AG04450 (cell line): ENCODE measurements around the gene DNM3. TPM values are rescaled to one million over a fixed set of nuclear protein-coding genes. Genes with fewer than 3 reads are reported as not detected.
"Not testable (repeated sequence)": the region's sequence is repeated elsewhere in the genome, so short reads cannot be mapped to it uniquely, and the experiment has no call there.

Experiments used
- CTCF ChIA-PET: fragments of 300-600, 350-600 bp; formaldehyde crosslinking; extraction: SDS; loops from one replicate; lab custom pipeline; 2022; ENCODE audit warnings: antibody characterized with exemption, inconsistent platforms; lab: Charles Lee
- POLR2A ChIA-PET: fragments of 350-600 bp; formaldehyde crosslinking; extraction: SDS; loops from one replicate; lab custom pipeline; 2021; ENCODE audit warnings: antibody characterized with exemption, inconsistent platforms; lab: Yijun Ruan, JAX
- DNase-seq: peaks from one replicate; pipeline ENCODE4 v3.0.0-alpha.2; 2011; ENCODE audit warnings: low read depth, low spot score
- H3K27ac ChIP-seq: one replicate; pipeline ENCODE4 v1.5.1; 2012; ENCODE audit warnings: low read depth, low read length, control low read depth
- H3K27me3 ChIP-seq: one replicate; pipeline ENCODE4 v1.6.0; 2012; ENCODE audit warnings: low read length; ENCODE audit not compliant: control insufficient read depth, insufficient read depth
- H3K4me3 ChIP-seq: 2 replicates; pipeline ENCODE4 v1.5.1; 2011; ENCODE audit warnings: mild to moderate bottlenecking, low read depth, low read length, control low read depth
- H3K9me3 ChIP-seq: 2 replicates; pipeline ENCODE4 v1.5.1; 2012; ENCODE audit warnings: low read length; ENCODE audit not compliant: control insufficient read depth, insufficient read depth
- polyA plus RNA-seq: library from polyadenylated mRNA; depleted of rRNA; stranded (reverse); fragments of >200 nt; gene quantifications from 2 replicates; pipeline ENCODE4 v1.2.3, GENCODE V29; 2011
- TF ChIP-seq, protein P1 (sequence below): IDR thresholded peaks from 2 replicates; pipeline ENCODE4 v1.5.1; 2011; ENCODE audit warnings: low read depth, low read length, control low read depth, inconsistent platforms

The DNM3 gene
- polyA plus RNA-seq, 1 experiment: 0.37 TPM

DNA sequence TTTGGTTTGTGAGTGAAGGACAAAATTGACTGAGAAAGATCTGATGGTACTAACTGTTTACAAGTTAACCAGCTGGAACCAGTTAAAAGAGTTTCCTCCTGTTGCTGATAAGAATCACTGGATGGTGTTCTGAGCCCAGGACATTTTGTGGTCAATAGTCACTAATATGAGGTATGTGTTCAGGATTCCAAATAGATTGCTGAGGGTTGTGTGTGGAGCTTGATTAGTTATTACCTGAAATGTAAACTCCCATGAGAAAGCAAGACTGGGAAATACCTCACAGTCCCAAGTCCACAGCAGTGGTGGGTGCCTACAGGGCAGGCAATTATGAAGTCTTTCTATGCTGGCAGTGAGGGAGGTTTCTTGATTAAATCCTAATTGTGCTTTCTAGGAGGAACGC, 164.6 kb downstream of the DNM3 start:
- no peak overlapping the region for H3K4me3 ChIP-seq
- ChIA-PET CTCF (interaction anchor here (0.8 to 1.1 kb wide), 2 partner anchors 113 to 424 kb away, joined by 3 read pairs; no protein-coding TSS in a partner anchor), POLR2A (interaction anchor here (1.4 kb wide), 1 partner anchor 33 kb away, joined by 3 read pairs; no protein-coding TSS in a partner anchor)
- no peak overlapping the region for H3K27ac ChIP-seq
- no peaks in the 10 kb centered on the region for H3K27me3 ChIP-seq
- TF ChIP-seq, protein P1, sequence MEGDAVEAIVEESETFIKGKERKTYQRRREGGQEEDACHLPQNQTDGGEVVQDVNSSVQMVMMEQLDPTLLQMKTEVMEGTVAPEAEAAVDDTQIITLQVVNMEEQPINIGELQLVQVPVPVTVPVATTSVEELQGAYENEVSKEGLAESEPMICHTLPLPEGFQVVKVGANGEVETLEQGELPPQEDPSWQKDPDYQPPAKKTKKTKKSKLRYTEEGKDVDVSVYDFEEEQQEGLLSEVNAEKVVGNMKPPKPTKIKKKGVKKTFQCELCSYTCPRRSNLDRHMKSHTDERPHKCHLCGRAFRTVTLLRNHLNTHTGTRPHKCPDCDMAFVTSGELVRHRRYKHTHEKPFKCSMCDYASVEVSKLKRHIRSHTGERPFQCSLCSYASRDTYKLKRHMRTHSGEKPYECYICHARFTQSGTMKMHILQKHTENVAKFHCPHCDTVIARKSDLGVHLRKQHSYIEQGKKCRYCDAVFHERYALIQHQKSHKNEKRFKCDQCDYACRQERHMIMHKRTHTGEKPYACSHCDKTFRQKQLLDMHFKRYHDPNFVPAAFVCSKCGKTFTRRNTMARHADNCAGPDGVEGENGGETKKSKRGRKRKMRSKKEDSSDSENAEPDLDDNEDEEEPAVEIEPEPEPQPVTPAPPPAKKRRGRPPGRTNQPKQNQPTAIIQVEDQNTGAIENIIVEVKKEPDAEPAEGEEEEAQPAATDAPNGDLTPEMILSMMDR: no peak
- H3K9me3 ChIP-seq: no peaks in the 10 kb centered on the region
- DNase-seq: no peak

DNA sequence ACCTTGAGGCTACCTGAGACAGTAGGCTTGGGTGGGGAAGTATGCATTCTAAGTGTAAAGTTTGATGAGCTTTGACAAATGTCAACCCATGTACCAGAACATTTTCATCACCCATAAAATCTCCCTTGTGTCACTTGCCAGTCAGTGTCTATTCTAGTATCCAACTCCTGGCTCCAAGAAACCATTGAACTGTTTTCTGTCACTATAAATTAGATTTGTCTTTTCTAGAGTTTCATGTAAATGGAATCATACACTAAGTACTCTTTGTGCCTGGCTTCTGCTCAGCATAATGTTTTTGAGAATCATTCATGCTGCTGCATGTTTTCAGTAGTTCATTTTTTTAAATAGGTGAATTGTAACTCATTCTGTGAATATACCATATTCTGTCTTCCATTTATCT, 165.4 kb downstream of the DNM3 start:
- no peak overlapping the region for H3K4me3 ChIP-seq
- DNase-seq: no peak
- H3K9me3 ChIP-seq: no peaks in the 10 kb centered on the region
- H3K27me3 ChIP-seq: no peaks in the 10 kb centered on the region
- TF ChIP-seq, protein P1: no peak
- POLR2A ChIA-PET: interaction anchor here (1.4 kb wide), 1 partner anchor 32 kb away, joined by 3 read pairs; no protein-coding TSS in a partner anchor
- no peak overlapping the region for H3K27ac ChIP-seq
- CTCF ChIA-PET: no interaction called here

DNA sequence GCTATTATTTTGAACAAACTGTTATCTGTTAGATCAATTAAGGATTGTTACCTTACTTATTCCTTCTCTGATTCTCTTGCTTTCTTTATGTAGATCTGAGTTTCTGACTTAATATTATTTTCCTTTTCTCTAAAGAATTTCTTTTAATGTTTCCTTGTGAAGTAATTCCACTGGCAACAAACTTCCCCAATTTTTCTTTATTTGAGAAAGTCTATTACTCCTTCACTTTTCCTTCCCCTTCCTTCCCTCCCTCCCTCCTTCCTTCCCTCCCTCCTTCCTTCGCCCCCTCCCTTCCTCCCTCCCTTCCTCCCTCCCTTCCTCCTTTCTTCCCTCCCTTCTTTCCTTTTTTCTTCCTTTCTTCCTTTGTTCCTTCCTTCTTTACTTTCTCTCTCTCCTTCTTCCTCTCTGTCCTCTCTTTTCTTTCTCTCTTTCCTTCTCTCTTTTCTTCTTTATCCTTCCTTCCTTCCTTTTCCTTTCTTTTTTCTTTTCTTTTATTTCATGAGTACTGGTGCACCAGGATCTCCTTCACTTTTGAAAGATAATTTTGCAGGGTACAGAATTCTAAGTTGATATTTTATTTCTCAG, 177.5 kb downstream of the DNM3 start:
- no peak for DNase-seq

DNA sequence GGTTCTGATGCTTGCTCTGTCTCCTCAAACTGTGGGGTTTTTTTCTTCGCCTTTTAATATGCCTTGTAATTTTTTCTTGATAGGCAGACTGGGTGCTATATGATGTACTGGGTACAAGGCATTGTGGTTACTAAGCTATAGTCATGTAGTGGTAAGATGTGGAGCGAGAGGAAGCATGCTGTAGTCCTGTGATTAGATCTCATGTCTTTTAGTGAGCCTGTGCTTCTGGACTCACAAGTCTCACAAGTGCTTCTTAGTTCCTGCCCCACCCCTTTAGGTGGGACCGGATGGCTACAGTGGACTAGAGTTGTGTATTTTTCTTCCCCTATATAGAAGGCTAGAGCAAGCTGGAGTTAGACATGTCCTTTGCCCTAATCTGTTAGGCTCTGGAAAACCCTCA, 178.7 kb downstream of the DNM3 start:
- Histone ChIP-seq H3K9me3 (no peaks in the 10 kb centered on the region), H3K4me3 (no peak overlapping the region), H3K27ac (no peak overlapping the region), H3K27me3 (no peaks in the 10 kb centered on the region)
- ChIA-PET CTCF (interaction anchor here (0.6 kb wide), 1 partner anchor 351 kb away, joined by 3 read pairs; no protein-coding TSS in a partner anchor), POLR2A (no interaction called here)
- TF ChIP-seq, protein P1: no peak
- no peak for DNase-seq

More for the DNA sequence above, 177.5 kb downstream of the DNM3 start:
- Histone ChIP-seq H3K4me3 (no peak overlapping the region), H3K27ac (no peak overlapping the region), H3K27me3 (no peaks in the 10 kb centered on the region), H3K9me3 (no peaks in the 10 kb centered on the region)
- ChIA-PET POLR2A (no interaction called here), CTCF (no interaction called here)
- TF ChIP-seq, protein P1: no peak

DNA sequence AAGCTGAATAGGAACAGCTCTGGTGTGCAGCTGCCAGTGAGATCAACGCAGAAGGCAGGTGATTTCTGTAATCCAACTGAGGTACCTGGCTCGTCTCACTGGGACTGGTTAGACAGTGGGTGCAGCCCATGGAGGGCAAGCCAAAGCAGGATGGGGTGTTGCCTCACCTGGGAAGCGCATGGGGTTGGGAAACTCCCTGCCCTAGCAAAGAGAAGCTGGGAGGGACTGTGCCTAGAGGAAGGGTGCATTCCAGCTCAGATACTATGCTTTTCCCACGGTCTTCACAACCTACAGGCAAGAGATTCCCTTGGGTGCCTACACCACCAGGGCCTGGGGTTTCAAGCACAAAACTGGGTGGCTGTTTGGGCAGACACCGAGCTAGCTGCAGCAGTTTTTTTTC, 183.2 kb downstream of the DNM3 start:
- H3K27ac ChIP-seq: no peak overlapping the region
- ChIA-PET CTCF (interaction anchor here (1.0 to 2.2 kb wide), 2 partner anchors 22 to 375 kb away, joined by 3 to 9 read pairs; no protein-coding TSS in a partner anchor), POLR2A (no interaction called here)
- H3K9me3 ChIP-seq: no peaks in the 10 kb centered on the region
- no peak overlapping the region for H3K4me3 ChIP-seq
- no peak for DNase-seq
- no peaks in the 10 kb centered on the region for H3K27me3 ChIP-seq
- TF ChIP-seq, protein P1: no peak

DNA sequence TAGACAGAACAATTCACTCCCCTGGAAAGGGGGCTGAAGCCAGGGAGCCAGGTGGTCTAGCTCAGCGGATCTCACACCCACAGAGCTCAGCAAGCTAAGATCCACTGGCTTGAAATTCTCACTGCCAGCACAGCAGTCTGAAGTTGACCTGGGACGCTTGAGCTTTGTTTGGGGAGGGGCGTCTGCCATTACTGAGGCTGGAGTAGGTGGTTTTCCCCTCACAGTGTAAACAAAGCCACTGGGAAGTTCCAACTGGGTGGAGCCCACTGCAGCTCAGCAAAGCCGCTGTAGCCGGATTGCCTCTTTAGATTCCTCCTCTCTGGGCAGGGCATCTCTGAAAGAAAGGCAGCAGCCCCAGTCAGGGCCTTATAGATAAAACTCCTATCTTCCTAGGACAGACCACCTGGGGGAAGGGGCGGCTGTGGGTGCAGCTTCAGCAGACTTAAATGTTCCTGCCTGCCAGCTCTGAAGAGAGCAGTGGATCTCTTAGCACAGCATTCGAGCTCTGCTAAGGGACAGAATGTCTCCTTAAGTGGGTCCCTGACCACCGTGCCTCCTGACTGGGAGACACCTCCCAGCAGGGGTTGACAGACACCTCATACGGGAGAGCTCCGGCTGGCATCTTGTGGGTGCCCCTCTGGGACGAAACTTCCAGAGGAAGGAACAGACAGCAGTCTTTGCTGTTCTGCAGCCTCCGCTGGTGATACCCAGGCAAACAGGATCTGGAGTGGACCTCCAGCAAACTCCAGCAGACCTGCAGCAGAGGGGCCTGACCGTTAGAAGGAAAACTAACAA, 183.8 kb downstream of the DNM3 start:
- POLR2A ChIA-PET: not testable (repeated sequence)

More for the DNA sequence above, 183.8 kb downstream of the DNM3 start:
- CTCF ChIA-PET: interaction anchor here (2.2 kb wide), 1 partner anchor 374 kb away, joined by 9 read pairs; no protein-coding TSS in a partner anchor
- not testable (repeated sequence) for H3K27ac ChIP-seq, DNase-seq, H3K4me3 ChIP-seq, H3K9me3 ChIP-seq, H3K27me3 ChIP-seq
